Mammary epithelial cell (primary cell): ENCODE data around the gene BANP.

Experiments used
- CTCF ChIP-seq, 2 donors: IDR thresholded peaks in 1 of 2; conservative IDR thresholded peaks in 1 of 2; 2 replicates each; pipeline ENCODE4 v1.5.1; 2011 to 2012; ENCODE audit warnings: inconsistent platforms in 2 of 2, low read length in 2 of 2, mild to moderate bottlenecking in 2 of 2, control low read depth in 1 of 2, low read depth in 1 of 2; ENCODE audit not compliant: insufficient read depth in 1 of 2; ENCODE audit errors: extremely low read depth in 1 of 2
- EZH2 ChIP-seq: IDR thresholded peaks from 2 replicates; pipeline ENCODE4 v1.6.1; 2012; ENCODE audit warnings: low read length, inconsistent platforms, borderline replicate concordance

GRCh38 chr16:87939562-87940423 is 11.4 kb upstream of the BANP start:
- TF ChIP-seq CTCF (conservative IDR thresholded peaks at IDR 0.05 in 1 of 2, IDR thresholded peaks at IDR 0.05 in 1 of 2; ENCODE audit: extremely low read depth in 1 of 2, insufficient read depth in 1 of 2, low read depth in 1 of 2, low read length in 2 of 2) (no peak), EZH2 (no peak)
